Uterus (tissue), 2 donors: Measurements from ENCODE around the gene FEM1A.

Source experiments
- CTCF ChIP-seq, 4 experiments: fragments of 200-600 bp in 2 of 4; fragments of 450-650 bp in 2 of 4; sonication (generic) in 2 of 4; IDR thresholded peaks; one replicate each; pipeline ENCODE4 v1.5.1; 2016 to 2019; ENCODE audit warnings: antibody characterized with exemption in 4 of 4, mild to moderate bottlenecking in 2 of 4, moderate library complexity in 1 of 4
- POLR2A ChIP-seq, 2 donors: fragments of 450-650 bp; IDR thresholded peaks; one replicate each; pipeline ENCODE4 v1.6.1; 2016; ENCODE audit warnings: antibody characterized with exemption in 2 of 2, mild to moderate bottlenecking in 1 of 2, moderate library complexity in 1 of 2

- TF ChIP-seq CTCF (IDR thresholded peaks at IDR 0.05) (no peak), POLR2A (IDR thresholded peaks at IDR 0.05) (no peak)
Observed at GRCh38 chr19:4749870-4750590, 41.5 kb upstream of the FEM1A start.
